Bronchus fibroblast of lung (primary cell): ENCODE measurements around the gene PSMA2. TPM values are rescaled to one million over a fixed set of nuclear protein-coding genes. Genes with fewer than 3 reads are reported as not detected.

ENCODE experiments used
- total RNA-seq: library from RNA; depleted of rRNA; stranded (reverse); fragments of >200 nt; gene quantifications from 2 replicates; pipeline ENCODE4 v1.2.3, GENCODE V29; 2015

Gene PSMA2
- total RNA-seq = 95.0 and 113 TPM in 2 replicates

DNA sequence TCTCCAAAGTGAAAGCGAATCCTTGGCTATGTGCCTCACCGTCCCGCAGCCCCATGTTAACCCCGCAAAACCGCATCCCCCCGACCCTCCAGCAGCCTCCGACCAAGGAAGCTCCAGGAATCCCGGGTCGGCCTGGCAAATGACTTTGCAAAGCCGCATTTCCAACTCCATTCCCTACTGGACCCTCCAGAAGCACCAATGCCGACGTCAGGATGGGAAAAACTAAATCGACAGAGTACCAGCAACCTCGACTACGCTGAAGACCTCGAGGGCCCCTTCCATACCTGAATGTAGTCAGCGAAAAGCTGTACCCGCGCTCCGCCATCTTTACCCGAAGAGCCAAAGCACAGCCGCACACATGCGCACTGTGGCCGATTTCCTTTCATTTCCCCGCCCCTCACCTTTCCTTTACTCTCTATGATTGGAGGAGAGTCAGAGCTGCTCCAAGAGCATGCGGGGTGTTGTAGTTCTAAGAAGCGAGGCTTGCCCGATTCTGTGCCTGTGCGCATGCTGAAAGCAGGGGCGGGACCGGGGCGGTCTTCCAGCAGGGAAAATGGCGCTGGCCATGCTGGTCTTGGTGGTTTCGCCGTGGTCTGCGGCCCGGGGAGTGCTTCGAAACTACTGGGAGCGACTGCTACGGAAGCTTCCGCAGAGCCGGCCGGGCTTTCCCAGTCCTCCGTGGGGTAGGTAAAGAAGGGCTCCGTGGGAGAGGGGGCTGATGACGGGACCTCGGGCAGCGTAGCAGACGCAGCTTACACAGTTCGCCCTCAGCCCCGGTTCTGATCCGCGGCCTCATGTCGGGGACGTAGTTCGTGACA, at the start of gene PSMA2, which contains the start of gene MRPL32:
PSMA2 (minus strand) TSS at position 341 of the 818 bp plus-strand sequence; CDS start at position 325, 16 bp downstream.
MRPL32 (plus strand) TSS at position 543 of the 818 bp plus-strand sequence; CDS start at position 554, 11 bp downstream.

GRCh38 chr7:42911454-42912447, 20.2 kb downstream of the PSMA2 start, which contains the start of gene C7orf25:
TSS of gene C7orf25 (minus strand) at chr7:42912070. CDS start at chr7:42910900, 1,170 bp downstream.

Other genes with a start within 250 kb of the PSMA2 start
- gene C7orf25, start 20.1 kb downstream of the PSMA2 start, total RNA-seq = 4.5 and 8.1 TPM in 2 replicates
- 53.3 and 62.4 TPM in 2 replicates for gene MRPL32, start 202 bp upstream of the PSMA2 start, total RNA-seq
- gene HECW1, start 180.5 kb upstream of the PSMA2 start, total RNA-seq = 1.8 and 4.2 TPM in 2 replicates